GM19455 (cell line): ENCODE measurements around the gene ADSS1.

Experiments used
- ATAC-seq: cut with Tn5 transposase; IDR thresholded peaks from one replicate; pipeline ENCODE4 v1.9.1; 2021; ENCODE audit not compliant: unreplicated experiment

ADSS1 gene

DNA sequence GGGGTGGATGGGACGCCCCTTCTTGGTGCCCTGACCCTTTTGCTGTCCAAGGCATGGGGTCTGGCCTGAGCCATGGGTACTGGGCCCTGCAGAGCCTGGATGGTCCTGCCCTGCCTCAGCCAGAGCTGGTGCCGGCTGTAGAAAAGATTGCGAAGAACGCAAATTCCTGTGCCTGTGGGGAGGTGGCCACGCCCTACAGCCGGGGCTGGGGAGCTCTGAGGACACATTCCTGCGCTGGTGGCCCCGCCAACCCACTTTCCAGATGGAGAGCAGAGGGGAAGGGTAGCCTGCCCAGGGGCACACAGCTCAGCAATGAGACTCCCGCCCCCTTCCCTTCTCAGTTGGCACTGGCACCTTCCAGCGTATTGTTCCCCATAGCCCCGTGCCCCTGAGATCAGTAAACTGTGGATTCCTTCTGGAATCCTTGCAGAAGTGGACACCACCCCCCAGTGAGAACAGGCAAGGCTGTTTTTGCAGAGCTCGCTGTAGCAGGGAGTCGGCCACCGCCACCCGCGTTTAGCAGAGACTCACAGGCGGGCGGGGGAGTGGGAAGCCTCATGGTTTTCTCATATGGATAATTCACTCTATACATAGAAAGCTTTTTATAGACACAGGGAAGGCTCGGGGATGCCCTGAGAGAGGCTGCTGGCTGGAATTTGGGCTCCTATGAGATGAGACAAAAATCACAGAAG, 26.0 kb upstream of the ADSS1 start:
- ATAC-seq = no peak

DNA sequence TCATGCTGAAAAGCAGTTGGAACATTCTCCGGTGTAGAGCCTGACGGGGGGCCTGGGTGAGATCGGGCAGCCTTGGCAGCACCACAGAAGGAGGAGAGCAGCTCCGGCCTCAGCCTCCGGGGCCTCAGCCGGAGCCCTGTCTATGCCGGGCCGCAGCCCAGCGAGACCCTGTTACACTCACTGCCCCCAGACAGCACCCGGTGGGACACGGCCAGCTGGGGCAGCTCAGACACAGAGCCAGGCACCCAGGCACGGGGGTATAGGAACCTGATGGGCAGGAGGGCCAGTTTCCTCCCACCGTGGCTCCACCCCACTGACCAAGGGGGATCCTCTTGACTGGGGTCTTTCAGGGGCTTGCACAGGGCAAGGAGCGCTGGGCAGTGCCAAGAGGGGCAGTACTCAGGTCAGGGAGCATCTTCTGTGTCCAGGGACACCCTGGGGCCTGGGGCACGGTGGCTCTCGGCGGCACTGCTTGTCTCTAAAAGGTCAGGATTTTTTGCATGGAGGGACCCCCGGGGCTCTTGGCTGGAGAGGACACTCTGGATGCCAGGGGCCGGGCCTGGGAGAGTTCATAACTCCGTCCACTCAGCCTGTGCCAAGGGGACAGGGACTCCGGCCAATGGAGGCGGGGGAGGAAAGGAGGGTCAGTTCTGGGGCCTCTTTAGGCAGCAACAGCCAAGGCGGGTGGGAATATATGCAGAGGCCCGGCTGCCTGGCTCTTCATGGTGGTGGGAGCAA, 25.2 kb upstream of the ADSS1 start:
- ATAC-seq = no peak

DNA sequence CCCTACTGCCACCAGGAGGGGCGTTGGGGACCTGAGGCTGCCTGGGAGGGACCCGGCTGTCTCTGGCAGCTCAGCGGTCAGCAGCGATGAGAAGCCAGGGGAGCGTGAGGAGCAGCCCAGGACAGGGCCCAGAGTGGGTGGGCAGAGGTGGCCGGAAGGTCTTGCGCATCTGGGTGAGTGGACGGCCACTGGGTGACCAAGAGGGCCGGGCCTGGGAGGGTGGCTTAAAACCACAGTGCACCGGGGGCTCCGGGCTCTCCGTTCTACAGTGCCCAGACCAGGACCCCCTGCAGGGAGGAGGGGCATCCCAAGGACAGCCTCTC, 24.6 kb upstream of the ADSS1 start:
- no peak for ATAC-seq

DNA sequence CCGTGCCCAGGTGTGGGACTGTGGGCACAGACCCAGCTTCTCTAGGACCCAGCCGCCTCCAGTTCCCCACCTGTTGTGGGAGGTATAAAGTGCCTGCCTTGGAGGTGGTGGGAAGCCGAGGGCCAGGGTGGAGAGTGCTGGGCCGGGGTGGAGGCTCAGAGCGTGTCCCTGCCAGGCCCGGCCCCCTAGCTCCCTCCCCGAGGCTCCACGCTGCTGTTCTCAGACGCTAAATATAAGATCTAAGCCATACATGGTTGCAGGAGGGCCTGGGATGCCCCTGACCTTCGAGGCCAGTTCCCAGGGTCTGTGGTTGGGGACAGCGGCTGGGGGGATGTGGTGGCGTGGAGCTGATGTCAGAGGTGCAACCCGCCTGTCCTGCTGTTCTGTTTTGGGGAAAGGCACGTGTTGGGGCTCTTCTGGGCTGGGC, 23.8 kb upstream of the ADSS1 start:
- ATAC-seq = no peak

DNA sequence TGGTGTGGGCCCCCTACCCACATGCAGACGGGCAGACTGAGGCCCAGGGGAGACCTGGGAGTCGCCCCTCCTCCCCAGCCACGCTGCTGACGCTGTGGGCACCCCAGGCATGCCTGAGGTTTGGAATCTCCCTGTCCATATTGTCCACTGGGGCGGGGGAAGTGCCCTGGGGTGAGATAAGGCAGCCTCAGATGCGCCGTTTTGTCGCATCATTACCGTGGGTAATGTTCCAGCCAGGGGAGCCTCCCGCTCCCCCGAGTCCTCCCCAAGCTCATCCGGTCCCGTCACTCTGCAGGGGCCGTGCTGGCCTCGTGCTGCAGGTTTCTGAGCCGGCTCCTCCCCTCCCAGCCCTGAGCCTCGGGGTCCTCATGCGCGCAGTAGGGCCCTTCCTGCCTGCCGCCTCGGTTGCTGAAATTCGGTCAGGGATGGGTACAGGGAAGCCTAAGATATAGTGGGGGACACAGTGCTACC, 23.2 kb upstream of the ADSS1 start:
- no peak for ATAC-seq

DNA sequence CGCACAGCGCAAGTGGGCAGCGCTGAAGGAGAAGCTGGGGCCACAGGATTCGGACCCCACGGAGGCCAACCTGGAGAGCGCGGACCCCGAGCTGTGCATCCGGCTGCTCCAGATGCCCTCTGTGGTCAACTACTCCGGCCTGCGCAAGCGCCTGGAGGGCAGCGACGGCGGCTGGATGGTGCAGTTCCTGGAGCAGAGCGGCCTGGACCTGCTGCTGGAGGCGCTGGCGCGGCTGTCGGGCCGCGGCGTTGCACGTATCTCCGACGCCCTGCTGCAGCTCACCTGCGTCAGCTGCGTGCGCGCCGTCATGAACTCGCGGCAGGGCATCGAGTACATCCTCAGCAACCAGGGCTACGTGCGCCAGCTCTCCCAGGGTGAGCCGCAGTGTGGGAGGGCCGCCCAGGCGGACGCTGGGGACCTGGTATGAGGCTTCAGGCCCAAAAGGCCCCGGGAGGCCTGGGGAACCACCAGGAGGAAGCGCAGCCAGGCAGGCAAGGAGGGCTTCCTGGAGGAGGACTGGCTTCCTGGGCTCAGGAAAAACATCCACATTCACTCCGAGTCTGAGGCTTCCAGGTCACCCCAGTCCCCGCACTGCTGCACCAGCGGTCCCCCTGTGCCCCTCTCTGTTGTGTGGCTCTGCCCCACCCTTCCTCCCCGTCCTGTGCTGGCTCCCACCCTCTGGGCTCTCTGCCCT, 22.5 kb upstream of the ADSS1 start:
- no peak for ATAC-seq

DNA sequence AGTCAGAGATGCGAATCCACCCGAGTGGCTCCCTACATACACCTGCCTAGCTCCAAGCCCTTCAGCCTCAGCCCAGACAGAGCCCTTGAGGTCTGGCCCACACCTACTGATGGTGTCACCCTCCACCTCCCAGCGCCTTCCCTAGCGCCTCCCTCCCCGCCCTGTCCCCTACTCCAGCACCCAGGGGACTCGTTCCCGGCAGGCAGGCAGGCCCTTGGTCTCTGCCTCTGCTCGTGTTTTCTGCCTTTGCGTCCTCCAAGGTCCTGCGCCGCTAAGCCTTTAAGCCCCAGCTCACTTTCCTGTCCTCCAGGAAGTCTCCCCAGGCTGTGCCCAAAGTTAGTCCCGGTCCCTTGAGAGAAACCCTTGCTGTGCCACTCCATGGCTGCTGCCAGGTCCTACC, 21.9 kb upstream of the ADSS1 start:
- ATAC-seq = no peak

DNA sequence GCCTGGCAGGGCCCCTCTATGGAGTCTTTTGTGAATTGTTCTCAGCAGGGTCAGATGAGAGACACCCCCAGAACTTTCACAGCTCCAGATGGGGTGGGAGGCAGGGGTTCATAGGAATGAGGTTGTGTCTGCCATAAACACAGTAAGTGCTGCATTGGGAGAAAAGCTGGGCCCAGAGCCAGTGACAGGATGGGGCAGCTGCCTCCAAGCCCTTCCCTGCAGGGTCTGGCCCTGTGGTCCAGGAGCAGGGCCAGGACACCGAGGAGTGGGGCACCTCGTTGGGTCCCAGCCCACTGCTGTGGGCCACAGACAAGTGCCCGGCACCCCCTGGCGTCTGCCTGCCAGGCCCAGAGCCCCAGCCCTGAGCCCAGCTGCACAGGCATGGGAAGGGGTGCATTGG, 21.4 kb upstream of the ADSS1 start:
- ATAC-seq = no peak

DNA sequence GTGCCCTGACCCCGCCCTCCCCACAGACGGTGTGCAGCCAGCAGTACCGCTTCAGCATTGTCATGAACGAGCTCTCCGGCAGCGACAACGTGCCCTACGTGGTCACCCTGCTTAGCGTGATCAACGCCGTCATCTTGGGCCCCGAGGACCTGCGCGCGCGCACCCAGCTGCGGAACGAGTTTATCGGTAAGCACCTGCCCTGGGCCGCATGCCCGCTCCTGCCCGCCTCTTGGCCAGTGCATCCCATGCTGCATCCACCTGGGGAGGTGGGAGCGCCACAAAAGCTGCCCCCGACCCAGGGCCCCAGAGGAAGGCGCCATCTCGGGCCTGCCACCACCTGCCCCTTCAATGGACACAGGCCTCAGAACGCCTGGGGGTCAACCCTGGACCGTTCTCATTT, 20.8 kb upstream of the ADSS1 start:
- no peak for ATAC-seq

DNA sequence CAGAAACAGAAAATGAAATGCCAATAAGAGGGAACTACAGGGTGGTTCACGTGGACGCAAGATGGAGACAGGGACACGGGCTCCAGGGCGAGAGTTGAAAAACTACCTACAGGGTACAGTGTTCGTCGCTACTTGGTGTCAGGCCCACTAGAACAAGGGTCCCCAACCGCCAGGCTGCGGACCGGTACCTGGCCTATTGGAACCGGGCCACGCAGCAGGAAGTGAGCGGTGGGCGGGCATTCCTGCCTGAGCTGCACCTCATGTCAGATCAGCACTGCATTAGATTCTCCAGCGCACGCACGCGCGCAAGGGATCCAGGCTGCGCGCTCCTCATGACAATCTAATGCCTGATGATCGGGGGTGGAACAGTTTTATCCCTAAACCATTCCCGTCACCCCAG, 19.8 kb upstream of the ADSS1 start:
- no peak for ATAC-seq

DNA sequence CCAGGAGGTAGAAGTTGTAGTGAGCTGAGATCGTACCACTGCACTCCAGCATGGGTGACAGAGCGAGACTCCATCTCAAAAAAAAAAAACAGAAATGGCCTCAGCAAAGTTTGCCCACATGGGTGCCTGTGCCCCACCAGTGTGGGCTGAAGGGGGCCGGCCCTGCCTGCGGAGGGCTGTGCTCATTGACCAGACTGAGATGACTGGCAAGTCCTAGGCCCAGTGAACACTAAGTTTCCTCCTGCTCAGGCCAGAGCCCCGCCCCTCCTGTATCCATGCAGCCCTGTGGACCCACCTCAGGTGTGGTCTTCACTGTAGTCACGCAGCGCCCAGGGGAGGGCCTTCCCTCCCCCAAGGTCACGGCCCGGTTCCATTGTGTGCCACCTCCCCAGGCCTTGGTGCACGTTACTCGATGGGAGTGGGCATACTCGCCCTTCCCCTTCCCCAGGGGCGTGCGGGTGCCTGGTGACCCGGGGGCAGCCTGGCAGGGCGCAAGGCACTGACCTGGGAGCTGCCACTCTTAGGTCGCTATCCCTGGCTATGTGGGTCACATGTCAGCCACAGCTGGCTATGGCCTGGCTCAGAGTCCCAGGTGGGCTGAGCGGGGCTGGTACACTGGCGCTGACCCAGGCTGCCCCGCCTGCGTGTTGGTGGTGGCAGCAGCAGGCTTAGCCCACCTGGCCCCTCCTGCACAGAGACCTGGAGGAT, 18.5 kb upstream of the ADSS1 start:
- no peak for ATAC-seq

DNA sequence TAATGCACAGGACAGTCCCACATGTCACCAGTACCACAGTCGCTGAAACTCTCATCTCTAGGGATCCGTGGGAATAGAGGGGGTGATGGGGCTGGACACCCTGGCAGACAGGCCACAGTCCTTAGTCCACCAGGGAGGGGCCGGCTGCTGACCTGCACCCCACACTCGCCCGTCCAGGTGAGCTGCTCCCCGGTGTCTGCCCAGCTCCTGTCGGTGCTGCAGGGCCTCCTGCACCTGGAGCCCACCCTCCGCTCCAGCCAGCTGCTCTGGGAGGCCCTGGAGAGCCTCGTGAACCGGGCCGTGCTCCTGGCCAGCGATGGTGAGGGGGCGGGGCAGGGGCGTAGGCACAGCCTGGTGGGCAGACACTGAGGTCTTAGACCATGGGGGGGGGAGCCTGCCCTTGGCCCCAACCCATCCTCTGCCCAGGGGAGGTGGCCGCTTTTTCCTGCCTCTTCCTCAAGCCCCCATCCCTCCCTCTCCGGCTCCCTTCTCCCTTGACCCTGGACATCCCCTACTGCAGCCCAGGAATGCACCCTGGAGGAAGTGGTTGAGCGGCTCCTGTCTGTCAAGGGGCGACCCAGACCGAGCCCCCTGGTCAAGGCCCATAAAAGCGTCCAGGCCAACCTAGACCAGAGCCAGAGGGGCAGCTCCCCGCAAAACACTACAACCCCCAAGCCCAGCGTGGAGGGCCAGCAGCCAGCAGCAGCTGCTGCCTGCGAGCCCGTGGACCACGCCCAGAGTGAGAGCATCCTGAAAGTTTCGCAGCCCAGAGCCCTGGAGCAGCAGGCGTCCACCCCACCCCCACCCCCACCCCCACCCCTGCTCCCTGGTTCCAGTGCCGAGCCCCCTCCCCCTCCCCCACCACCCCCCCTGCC, 17.1 kb upstream of the ADSS1 start:
- ATAC-seq = no peak

DNA sequence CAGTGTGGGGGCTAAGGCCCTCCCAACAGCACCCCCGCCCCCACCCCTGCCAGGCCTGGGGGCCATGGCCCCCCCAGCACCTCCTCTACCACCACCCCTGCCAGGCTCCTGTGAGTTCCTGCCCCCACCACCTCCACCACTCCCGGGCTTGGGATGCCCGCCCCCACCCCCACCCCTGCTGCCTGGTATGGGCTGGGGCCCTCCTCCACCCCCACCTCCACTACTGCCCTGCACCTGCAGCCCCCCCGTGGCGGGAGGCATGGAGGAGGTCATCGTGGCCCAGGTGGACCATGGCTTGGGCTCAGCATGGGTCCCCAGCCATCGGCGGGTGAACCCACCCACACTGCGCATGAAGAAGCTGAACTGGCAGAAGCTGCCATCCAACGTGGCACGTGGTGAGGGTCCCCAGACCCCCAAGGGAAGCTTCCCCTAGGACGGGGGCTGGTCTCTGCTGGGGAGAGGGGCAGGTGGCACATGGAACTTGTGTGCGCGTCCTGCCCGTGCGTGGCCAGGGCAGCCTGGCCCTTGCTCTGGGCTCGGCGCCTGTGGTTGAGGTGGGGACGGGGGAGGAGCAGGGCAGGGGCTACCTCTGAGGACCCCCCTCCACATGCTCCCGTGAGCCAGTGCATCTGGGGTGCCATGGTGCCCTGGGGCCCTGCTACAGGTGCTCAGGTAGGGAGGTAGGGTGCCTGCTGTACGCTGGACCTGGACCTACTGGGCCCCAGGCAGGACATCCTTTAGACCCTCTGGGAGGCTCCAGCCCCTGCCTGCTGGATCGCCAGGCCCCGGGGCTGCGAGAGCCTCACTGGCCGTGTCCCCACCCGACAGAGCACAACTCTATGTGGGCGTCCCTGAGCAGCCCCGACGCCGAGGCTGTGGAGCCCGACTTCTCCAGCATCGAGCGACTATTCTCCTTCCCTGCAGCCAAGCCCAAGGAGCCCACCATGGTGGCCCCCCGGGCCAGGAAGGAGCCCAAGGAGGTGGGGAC, 16.1 kb upstream of the ADSS1 start:
- no peak for ATAC-seq

DNA sequence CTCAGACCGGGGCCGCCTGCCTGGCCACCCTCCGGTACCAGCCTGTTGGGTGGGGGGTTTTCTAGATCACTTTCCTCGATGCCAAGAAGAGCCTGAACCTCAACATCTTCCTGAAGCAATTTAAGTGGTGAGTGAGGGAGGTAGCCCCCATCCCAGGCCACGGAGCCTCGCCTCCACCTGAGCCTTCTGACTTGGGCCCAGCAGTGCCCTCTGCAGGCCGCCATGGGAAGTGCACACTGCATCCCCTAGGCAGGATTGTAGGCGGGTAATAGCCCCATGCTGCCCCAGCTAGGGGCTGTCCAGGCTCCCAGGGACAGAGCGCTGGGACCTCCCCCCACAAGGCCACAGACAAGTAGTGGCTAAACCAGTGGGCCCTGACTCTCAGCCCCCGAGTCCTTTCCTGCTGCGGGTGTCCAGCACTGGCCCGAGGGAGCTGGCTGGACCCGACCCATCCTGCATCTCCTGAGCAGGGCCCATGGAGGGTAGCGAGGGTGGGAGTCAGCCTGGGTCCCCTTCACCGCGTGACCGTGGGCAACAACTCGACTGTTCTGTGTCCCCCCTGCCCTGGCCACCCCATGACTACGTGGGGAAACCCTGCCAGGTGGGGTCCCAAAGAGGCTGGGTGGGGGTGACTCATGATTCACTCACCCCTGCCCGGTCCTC, 15.3 kb upstream of the ADSS1 start:
- ATAC-seq = peak; percentile 62

DNA sequence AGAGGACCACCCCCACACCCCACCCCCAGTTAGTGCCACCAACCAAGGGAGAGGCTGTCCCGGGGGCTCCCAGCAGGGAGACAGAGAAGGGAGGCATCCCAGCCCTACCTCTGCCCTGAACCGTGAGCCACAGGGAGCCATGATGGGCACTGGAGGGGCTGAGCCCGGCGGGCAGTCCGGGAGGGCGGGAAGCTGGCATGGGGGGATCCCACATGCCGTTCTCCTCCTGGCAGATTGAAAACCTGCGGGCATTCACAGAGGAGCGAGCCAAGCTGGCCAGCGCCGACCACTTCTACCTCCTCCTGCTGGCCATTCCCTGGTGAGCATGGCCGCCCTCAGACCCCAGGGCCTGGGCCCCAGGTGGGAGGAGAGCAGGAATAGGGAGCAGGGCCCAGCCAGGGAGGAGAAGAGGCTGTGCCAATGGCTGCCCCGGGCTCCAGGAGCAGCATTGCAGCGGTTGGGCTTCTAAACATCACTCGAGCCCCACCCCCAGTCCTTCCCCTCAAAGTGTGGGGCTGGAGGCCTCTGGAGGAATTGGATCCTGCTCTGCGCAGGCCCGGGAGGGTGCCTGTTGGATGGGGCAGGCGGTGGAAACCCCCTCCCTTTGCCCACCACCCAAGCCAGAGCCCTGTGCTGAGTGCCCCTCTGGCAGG, 14.5 kb upstream of the ADSS1 start:
- no peak for ATAC-seq

DNA sequence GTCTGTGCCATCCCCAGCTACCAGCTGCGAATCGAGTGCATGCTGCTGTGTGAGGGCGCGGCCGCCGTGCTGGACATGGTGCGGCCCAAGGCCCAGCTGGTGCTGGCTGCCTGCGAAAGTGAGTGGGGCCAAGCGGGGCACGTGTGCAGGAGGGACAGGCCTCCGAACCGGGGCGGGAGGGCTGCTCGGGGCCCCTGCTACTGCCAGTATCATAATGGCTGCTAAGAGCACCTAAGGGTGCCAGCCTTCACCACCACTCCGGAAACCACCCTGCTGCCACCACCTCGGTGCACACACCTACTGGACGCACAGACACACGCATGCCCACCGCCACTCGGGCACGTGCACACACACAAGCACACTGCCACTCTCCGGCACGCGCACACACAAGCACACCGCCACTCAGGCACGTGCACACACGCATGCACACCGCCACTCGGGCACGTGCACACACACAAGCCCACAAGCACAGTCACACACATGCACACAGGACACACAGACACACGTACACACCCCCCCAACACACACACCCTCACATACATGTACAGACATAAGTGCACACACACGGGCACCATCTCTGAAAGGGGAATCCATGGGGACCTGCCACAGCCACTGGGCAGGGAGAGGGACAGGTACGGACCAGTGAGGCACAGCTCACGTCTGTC, 13.8 kb upstream of the ADSS1 start:
- no peak for ATAC-seq

DNA sequence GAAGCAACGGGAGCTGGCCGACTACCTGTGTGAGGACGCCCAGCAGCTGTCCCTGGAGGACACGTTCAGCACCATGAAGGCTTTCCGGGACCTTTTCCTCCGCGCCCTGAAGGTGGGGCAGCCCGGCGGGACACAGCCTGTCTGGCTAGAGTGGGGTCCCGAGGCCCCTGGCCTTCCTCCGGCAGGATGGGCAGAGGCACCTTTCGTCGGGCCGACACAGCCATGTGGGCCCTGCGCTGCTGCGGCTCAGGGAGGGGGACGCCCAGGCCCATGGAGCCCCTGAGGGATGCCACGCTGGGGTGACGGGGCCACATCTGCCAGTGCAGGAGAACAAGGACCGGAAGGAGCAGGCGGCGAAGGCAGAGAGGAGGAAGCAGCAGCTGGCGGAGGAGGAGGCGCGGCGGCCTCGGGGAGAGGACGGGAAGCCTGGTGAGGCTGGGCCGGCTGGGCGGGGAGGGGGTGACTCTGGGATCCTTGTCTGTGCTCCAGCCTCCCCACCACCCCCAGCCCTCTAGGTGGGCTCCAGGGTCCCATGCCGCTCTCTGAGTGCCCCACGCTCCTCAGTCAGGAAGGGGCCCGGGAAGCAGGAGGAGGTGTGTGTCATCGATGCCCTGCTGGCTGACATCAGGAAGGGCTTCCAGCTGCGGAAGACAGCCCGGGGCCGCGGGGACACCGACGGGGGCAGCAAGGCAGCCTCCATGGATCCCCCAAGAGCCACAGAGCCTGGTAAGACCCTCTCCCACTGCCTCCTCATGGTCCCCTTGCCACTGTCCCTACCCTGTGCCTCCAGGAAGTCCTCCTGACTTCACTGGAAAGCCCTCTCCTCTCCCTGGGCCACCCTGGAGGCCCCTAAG, 10.9 kb upstream of the ADSS1 start:
- ATAC-seq = no peak
